Stimulated activated CD4-positive, alpha-beta T cell treated with anti-CD3 and anti-CD28 coated beads, TNF-alpha, amount 100 ng/mL, for 4 hours (primary cell): Measurements from ENCODE around the gene KIF5A.
"Not testable (repeated sequence)": the region's sequence is repeated elsewhere in the genome, so short reads cannot be mapped to it uniquely, and the experiment has no call there.

Experiments
- DNase-seq, 3 experiments: peaks; one replicate each; pipeline ENCODE4 v3.0.0-alpha.2; 2020; ENCODE audit warnings: low read depth in 3 of 3

KIF5A gene

DNA sequence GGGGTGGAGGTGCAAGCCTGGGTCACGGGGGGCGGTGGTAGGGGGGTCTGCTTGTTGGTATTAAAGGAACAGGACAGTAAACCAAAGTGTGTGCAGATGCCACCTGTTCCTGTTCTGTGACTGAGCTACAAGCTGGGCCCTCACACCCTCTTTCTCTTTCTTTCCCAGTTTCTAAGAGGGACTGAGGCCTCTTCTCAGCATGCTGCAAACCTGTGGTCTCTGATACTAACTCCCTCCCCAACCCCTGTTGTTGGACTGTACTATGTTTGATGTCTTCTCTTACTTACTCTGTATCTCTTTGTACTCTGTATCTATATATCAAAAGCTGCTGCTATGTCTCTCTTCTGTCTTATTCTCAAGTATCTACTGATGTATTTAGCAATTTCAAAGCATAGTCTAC lies 34.2 kb downstream of the KIF5A start:
- DNase-seq = no peak

DNA sequence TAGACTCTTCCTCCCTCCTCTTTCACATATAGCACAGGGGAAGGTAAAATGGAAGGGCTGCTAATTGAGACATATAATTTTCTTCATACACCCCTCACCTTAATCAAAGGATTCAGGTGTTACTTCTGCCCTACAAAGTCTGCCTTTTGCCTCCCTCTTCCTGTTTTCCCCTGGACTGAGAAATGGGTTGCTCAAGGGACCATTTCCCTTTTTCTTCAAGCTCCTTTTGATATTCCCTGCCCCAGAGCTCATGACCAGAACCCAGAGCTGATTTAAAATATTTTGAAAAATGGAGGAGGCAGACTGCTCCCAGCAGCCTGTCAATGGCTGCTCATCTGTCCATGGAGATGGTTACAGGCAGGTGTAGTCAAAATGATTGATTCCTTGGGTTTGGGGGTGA lies 34.8 kb downstream of the KIF5A start:
- no peak for DNase-seq

DNA sequence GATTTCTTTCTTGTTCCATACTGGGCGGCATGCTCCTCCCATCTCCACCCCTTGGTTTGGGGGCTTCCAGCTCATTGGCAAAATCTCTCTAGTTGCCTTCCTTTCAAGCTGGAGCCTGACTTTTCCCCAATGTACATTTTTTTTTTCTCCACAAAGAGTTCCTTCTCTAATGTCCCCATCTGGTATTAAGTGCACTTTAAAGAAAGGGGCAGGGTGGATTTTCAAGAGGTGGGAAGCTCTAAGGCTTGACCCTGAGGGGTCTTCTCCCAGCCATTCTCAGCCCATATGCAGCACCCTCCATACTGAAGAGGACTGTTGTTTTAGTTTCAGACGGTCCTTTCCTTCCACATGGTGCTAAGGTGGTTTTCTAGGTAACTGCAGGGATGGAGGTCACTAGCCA lies 35.3 kb downstream of the KIF5A start:
- no peak for DNase-seq

DNA sequence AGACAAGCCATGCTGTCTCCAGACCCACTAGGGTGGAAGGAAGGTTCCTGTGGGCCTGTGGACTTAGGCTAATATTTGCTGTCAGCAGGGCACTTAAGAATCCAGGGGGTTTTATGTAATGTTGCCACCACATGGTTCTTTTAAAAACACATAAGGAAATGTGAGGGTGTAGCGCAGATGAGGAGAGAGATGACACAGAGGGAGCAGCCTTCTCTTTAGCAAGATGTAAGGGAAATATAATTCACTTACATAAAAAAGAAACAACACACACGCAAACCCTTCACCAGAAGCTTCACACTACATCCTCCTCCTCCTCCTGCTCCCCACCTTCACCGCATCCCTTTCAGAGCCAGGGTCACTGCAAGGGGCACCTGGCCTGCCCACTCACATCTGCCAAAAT lies 36.3 kb downstream of the KIF5A start:
- no peak for DNase-seq

DNA sequence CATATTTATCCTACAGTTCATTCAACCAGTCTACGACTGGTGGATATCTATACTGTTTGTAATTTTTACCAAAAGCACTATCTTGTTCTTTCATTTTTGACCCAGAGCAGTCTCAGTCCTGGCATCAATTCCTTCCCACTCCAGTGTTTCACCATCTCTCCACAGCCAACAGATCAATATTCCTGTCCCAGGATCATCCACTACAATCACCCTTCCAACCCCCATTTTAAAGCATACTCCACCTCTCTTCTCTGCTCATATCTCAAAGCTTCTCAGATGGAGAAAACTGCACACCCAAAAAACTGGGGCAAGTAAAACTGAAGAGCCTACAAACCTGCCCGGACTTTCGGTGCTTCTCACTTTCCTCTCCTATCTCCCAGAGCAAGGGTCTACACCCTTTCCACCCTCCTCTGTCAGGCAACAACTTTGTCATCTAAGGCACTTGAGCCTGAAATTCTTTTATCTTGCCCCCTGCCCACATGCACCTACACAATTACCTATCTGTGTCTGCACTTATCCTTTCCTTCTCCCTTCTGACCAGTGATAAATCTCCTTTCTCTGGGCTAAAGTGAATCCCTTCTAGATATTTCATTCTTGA lies 37.1 kb downstream of the KIF5A start:
- no peak for DNase-seq

DNA sequence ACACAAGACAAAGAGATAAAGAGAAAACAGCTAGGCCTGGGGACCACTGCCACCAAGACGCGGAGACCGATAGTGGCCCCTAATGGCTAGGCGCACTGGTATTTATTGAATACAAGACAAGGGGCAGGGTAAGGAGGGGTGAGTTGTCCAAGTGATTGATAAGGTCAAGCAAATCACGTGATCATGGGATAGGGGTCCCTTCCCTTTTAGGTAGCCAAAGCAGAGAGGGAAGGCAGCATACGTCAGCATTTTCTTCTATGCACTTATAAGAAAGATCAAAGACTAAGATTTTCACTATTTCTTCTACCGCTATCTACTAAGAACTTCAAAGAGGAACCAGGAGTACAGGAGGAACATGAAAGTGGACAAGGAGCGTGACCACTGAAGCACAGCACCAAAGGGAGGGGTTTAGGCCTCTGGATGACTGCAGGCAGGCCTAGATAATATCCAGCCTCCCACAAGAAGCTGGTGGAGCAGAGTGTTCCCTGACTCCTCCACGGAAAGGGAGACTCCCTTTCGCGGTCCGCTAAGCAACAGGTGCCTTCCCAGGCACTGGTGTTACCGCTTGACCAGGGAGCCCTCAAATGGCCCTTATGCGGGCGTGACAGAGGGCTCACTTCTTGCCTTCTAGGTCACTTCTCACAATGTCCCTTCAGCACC lies 39.2 kb downstream of the KIF5A start:
- DNase-seq = not testable (repeated sequence)

DNA sequence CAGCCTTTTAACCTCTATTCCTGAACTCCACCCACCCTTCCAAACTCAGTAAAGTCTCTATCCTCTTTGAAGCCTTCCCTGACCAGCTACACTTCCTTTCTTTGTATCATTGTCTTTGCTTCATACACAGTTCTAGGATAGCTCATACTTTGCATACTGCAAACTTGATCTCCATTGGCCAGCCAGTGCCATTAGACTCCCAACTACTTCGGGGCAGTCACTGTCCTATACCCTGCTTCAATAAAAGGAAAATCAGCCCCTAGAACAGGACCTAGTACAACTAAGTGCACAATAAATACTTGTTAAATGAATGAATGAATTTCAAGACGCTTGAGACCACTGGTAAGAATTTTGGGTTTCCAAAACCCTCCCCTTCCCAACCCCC lies 40.6 kb downstream of the KIF5A start:
- DNase-seq = no peak

DNA sequence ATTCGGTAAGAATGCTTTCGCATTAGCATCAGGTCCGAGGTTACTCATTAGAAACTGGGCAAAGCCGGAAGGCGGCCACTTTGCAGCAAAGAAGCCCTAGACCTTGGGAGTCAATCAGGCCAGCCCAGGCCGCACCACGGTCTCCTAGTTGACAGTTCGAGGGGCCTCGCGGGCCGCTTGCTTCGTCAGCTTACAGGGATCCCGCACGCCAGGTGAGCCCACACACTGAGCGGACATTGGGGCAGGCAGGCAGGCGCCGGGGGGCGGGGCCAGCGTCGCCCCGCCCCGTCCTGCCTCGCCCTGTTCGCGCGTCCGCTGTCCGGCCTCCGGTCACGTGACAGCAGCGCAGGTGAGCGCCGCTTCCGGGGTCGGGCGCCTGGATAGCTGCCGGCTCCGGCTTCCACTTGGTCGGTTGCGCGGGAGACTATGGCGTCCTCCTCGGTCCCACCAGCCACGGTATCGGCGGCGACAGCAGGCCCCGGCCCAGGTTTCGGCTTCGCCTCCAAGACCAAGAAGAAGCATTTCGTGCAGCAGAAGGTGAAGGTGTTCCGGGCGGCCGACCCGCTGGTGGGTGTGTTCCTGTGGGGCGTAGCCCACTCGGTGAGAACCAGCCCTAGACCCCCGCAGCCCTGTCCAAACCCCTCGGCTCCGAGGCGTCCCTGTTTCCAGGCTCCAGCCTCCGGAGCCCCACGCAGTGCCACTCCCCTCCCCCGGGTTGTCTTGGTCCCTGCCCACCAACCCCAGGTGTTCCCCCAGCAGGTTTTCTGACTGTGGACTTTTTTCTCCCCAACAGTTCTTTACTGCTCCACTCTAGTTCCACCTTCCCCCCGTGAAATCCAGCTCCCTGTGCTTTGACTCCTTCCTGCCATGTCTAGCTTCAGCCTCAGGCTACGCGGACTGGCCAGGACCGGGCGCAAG lies 41.3 kb downstream of the KIF5A start, which contains the start of gene PIP4K2C:
TSS of gene PIP4K2C (plus strand) at position 329 of the 918 bp plus-strand sequence. CDS start at position 427, 98 bp downstream.
- DNase-seq = peak; percentile 50 to 62 (median 60)

DNA sequence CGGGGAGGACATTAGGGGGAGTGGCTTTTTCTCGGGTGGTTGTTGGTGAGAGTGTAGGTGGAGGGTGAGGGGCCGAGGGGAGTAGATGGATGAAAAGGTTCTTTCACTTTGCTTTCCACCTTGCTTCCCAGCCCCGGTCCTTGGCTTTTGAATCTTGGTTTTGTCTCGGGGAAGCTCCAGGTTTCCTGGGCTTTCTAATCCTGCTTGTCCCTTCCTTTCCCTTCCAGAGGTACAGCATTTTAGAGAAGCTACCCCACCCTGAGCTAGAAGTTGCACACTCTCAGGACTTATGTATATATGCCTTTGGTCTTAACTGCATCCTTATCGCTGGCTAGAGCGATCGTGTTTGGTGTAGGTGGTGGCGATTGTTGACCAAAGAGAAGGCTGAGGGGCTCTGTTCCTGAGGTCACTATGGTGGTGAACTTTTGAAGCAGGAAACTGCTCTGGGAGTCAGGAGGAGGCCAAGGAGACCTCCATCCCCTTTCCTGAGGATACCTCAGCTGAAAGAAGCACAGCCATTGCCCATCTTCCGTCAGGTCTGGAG lies 42.0 kb downstream of the KIF5A start:
- DNase-seq = no peak

DNA sequence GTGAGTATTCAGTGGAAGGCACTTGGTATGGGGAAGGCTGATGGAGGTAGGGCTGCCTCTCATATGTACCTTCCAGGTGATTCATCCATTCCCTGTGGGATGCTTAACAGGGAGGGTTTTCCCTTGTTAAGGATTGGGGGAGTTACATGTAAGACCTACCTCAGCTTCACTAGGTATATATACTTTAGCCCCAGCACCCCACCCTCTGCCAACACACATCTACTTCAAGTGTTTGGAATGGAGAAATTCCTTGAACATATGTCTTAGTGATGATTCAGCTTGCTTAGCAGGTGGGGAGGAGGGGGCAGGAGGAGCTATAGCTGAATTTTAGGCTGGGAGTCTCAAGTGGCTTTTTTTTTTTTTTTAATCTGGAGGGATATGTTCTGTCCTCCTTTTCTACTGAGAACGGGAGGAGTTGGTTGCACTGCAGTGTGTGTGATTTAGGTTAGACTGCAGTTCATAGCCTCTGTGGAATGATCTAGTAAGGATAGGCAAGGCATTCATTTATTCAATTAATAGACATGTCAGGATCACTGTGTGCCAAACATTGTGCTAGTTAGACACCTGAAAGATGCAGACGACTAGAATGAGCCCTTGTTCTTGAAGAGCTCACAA lies 42.8 kb downstream of the KIF5A start:
- DNase-seq = no peak

DNA sequence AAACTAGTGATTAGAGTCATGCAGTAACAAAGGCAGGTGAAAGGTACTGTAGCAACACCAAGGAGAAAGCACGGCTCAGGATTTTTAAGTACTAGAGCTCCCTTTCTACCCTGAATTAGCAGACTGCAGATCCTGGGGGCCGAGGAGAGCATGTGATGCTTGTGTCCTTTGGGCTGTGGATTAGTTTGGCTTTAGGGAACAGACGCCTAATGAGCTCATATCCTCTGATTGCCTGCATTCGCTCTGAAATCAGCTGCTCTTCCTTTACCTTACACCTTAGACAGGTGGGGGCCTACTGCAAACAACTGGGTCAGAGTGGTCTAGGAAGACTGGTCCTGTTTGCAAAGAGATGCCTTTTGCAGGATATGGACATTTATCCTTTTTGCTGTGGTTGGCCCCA lies 43.3 kb downstream of the KIF5A start:
- DNase-seq = no peak

DNA sequence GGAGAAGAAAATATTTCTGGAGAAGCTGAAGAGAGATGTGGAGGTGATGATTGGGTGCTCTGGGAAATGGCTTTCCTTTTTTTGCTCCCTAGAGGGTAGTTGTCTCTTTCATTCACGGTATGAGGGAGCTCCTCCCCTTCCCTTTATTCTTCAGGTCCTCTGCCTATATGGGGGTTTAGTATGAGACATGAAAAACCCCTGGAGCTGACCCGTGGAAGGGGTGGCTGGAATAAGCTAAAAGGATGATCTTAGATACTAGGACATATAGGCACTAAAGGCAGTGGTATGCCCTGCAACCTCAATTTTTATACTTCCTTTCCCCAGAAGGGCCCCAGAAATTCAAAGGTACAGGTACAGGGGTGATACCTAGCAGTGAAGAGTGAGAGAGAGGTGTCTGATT lies 50.6 kb downstream of the KIF5A start:
- DNase-seq = no peak

DNA sequence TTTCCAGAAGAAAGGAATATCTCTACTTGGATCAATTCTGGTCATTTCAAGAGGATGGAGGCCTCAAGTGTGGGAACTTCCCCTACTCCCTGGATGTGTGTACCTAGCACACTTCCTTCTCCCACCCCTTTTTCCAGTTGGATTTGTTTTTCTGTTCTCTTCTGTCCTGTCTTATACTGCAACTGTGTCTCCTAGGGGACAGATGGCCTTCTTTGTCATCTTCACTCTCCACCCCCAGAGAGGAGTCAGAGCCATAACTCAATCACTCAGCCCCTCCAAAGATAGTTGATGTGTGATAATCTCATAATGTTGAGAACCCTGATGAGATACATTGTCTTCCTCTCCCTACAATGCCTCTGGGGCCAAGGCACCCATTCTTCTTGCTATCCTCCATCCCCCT lies 52.7 kb downstream of the KIF5A start:
- DNase-seq = no peak

DNA sequence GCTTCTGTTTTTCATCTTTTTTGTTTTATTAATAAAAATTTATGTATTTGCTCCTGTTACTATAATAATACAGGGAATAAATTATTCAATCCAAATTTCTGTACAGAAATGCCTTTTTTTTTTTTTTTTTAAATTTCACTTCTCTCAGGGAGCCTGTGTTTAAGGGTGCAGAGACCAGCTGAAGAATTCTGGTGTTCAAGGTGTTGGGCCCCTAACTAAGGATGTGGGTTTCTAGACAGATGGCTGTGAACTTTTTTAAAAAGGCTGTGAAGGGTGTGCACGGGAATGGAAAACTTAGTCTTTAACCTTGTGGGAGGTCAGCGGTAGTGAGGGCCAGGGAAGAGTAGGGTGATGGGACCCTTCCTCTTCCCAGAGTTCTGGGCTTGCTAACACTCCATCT lies 53.5 kb downstream of the KIF5A start:
- no peak for DNase-seq

DNA sequence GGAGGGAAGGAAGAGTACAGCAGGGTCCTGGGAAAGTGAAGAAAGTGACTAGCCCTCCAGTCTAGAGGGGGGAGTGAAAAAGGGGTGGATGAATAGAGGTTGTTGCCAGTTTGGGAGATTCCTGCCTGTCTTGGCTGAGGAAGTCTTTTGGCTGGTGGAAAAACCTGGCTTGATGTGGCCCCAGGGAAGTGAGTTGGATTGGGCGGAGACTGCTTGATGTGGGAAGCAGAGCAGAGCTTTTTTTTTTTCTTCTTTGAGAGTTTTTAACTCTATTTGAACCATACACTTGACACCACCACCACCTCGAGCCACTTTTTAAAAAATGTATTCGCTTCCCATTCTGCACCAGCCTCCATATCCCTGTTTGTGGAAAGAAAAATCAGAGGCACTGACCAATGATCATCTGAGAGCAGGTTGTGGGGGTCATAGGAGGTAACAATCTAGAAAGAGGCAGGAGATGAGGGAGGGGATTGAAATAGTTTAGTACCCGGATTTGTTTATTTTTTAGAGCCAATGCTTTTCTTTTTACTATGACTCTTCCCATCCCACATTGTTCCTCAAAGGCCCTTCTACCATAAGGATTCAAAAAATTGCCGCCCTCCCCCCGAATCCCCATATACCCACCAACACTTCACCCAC lies 54.1 kb downstream of the KIF5A start:
- DNase-seq = no peak

DNA sequence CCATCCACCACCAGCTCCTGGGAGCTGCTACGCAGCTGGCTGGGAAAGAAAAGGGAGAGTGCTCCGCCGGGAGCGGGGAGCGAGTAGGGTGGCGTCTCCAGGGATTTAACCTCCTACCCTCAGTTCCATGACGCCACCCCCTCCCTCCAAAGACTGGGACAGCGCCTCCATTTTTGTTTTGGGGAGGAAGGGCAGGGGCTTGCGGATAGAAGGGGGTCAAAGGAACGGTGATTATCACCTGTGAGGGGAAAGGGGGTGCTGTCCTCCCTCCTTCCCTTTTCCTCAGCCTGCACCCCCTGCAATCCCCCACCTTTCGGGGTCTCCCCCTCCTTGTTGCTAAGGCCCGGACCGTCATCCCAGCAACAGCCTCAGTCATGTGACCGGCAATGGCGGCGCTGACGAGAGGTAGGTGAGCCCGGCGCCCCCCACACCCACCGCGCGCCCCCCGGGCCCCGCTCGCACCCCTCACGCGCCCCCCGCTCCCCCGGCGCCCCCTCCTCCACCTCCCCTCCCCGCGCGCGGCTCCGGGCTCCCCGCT lies 54.7 kb downstream of the KIF5A start, which contains the start of gene DTX3:
TSS of gene DTX3 (plus strand) at position 371 of the 538 bp plus-strand sequence. CDS start 1,694 bp downstream, outside the sequence.
- no peak for DNase-seq

DNA sequence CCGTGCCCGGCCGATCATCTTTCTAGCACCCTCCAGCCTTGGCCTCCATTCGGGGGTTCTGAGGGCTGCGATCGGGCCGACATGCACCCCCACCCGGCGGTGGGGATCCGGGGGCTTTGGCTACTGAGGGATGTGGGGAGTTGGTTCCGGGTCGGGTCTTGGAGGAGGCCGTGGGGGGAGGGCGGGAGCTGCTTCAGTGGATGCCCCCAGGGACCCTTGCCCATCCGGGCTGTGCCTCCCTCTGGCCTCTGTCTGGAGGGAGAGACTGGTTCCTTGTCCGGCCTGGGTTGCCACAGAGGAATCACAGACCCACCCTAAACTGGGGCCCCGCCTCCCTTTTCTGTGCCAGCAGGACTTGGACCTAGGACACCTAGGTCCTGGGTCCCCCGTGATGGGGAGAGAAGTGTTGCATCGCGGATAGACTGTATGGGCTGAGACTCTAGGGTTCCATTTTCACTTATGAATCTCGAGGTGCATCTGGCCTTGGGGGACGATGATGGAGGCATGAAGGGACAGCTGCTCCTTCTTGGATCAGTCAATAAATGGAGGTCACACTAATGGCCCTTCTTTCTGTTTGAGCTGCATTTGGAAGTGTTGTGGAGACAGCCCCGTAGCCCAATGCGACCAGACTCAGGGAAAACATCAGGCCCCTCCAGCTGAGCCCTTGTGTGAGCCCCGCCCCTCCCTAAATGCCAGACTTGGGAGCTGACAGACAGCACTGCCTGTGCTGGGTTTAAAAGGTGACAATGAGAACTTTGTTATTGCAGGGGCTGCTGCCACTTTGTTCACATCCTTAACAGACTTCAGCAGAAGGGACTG lies 55.4 kb downstream of the KIF5A start:
- DNase-seq = no peak

DNA sequence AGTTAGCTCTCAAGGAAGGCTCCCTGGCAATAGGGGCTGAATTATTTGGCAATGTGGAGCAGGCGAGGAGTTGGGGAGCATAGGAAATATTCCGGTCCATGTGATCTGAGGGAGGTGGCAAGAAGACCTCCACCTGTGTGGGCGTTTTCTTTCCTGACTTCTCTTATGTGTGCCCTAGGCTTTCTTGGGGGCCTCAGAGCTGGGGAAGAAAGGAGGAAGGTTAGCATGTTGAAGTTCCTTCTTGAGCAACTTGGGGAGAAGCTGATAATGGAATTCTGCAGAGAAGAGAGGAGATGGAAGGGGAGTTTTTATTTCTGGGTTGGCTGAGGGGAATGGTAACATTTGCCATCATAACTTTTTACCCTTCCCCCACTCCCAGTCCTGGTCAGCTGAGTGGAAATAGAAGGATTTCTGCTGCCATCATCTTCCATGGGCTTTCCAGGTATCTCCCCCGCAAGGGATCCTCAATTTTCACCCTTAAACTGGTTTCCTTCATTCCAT lies 56.0 kb downstream of the KIF5A start:
- no peak for DNase-seq

DNA sequence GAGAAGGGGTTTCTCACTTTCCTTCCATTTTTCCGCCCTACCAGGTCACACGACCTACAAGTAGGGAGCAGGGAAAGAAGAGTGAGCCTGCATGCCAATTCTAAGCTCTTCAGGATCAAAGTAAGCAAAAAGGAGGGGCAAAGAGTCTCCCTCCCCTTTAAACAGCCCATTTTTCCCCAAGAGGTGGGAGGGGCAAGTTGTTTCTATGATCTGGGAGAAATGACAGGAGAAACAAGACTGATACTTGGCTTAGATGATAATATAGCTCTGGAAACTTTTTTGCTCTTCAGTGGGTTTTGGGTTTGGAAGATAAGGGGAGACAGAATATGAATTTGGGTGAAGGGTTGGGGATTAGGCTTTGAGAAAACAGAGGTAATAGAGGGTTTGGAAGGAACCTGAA lies 56.6 kb downstream of the KIF5A start:
- no peak for DNase-seq

DNA sequence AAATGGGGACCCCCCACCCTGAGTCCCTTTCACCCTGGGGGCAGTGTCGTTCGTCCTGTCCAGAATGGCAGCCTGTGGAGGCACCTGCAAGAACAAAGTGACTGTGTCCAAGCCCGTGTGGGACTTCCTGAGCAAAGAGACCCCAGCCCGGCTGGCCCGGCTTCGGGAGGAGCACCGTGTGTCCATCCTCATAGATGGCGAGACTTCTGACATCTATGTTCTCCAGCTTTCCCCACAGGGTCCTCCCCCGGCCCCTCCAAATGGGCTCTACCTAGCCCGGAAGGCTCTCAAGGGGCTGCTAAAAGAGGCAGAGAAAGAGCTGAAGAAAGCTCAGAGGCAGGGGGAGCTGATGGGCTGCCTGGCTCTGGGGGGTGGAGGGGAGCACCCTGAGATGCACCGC lies 57.0 kb downstream of the KIF5A start:
- no peak for DNase-seq
